GM18498 (cell line): ENCODE measurements around the gene KIT.

Source experiments
- ATAC-seq: cut with Tn5 transposase; IDR thresholded peaks from one replicate; pipeline ENCODE4 v1.9.1; 2021; ENCODE audit warnings: mild to moderate bottlenecking, moderate library complexity; ENCODE audit not compliant: unreplicated experiment

Gene KIT

DNA sequence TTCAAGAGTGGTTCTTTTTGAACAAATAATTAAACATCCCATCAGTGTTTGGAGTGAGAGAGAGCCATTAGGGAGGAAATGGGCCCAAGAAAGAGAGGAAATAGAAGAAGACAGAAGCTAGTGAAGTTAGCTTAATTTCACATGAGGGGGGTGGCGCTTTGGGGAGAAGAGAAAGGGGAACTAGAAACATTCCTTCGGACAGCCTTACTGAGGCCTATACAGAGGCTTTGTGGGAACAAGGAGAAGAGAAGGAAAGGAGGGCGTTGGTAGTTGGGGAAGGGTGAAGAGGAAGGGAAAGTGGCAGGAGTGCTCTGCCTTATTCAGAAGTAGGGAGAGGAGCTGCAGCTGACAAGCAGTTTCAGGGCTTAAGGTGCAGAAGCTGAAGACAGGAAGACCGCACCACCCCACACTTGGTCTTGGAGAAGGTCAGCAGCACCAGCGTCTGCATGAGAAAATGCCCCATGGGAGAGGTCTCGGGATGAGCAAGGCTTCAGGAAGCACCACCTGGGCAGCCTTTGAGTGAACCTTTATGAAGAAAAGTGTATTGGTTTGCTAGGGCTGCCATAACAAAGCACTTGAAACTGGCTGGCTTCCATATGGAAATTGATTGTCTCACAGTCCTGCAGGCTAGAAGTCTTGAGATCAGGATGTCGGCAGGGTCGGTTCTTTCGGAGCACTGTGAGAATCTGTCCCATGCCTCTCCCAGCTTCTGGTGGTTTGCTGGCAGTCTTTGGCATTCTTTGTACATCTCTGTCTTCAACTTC, 85.1 kb downstream of the KIT start:
- ATAC-seq, result no peak

DNA sequence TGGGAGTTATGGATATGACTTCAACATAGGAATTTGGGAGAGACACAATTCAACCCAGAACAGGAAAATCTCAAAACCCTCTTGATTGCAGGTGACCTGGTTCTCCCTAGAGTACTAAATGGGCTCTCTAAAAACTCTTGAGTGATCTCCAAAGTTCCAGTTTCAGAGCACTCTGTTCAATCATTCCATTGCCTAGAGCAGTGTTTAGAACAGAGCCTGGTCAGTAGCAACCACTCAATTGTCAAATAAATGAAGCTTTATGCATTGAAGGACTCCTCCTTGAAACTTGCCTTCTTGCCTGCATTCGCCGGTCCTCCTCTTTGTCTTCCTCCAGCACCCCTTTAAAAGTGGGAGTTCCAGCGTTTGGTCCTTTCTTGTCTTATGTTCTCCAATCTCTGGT, 85.8 kb downstream of the KIT start:
- ATAC-seq, result no peak

DNA sequence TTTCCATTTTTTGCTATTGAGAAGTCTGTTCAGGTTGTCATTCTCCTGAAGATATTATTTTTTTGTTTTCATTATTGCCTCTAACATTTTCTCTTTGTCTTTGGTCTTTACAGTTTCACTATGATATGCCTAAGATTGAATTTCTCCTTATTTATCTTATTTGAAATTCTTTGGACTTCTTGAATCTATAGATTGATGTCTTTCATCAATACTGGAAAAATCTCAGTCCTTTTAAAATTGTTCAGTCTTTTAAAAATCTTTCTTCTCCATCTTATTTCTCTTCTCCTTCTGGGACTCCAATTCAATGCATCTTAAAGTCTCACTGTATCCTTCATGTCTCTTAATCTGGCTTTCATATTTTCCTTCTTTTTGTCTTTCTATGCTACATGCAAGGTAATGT, 86.7 kb downstream of the KIT start:
- ATAC-seq, result no peak

DNA sequence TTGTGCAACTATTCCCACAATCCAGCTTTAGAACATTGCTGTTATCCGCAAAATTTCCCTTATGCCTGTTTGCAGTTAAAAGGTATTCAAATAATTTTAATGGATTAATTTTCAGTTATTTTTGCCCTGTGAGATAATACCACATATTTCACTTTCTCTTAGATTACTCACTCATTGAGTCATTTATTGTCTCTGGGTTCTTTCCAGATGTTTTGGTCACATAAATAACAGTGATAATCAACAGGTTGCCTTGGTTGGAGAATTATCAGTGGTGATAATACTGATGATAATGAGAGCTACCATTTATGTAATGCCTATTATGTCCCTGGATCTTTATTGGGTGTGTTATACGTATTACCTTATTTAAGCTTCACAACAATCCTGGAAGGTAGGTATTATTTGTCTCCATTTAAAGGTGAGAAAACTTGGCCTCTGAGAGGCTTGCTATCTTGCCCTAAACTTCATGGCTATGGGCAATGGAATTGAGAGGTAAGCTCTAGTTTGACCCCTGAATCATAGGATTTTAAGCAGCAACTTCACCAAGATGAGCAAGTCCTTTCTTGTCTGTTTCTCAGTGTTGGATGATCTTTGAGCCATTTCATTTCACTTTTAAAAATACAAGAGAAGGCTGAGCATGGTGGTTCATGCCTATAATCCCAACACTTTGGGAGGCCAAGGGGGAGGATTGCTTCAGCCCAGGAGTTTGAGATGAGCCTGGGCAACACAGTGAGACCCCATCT, 87.4 kb downstream of the KIT start:
- no peak for ATAC-seq

DNA sequence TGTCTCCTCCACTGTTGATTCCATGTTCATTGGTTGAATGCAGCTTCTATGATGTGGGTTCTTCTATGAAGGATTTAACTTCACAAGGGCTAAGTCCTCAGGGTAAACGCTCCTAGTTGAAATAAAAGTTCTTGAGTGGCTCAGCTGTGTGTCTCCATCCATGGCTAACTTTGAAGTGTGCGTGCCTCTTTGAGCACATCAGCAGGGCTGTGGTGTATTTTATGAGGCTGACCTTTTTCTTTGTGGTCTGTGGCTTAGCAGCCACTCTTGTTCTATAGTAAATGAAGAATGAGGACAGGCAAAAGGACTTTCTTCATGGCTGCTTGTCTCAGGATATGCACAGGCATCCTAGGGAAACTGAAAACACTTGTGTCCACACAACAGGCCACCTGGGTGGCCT, 88.5 kb downstream of the KIT start:
- peak; percentile 75 for ATAC-seq

DNA sequence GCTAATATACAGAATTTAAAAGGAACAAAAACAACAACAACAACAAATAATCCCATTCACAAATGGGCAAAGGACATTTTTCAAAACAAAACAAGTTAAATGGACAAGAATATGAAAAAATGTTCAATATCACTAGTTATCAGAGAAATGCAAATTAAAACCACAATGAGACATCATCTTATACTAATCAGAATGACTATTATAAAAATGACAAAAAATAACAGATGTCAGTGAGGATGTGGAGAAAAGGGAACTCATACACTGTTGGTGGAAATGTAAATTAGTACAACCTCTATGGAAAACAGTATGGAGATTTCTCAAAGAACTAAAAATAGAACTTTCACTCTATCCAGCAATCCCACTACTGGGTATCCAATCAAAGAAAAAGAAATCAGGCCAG, 92.6 kb downstream of the KIT start:
- ATAC-seq, result no peak

DNA sequence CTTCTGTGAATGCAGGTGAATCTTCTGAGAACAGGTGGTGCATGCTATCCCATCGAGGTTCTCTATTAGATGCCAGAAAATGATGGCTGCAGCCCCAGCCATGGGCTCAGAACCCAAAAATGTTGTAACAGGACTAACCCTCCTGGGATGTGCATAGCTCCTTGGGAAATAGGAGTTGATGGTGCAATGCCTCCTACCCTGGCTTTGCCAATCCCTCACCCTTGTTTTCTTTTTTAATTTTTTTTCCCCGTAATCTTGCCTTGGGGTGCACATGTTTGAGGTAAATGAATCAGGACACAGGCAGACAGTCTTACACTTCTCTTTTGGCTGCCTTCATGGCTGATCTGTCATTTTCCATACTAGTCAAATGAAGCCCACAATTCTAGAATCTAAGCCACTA, 96.6 kb downstream of the KIT start:
- no peak for ATAC-seq

DNA sequence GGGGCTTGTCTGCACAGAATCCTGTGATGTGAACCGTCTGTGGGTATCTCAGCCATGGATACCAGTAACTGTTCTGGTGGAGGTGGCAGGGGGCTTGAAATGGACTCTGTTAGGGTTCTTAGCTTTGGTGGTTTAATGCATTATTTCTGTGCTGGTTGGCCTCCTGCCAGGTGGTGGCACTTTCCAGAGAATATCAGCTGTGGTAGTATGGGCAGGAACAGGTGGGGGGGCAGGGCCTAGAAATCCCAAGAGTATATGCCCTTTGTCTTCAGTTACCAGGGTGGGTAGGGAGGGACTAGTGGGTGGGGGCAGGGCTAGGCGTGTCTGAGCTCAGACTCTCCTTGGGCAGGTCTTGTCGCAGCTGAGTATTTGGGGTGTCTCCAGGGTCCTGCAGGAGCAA, 106.7 kb downstream of the KIT start:
- ATAC-seq, result no peak

DNA sequence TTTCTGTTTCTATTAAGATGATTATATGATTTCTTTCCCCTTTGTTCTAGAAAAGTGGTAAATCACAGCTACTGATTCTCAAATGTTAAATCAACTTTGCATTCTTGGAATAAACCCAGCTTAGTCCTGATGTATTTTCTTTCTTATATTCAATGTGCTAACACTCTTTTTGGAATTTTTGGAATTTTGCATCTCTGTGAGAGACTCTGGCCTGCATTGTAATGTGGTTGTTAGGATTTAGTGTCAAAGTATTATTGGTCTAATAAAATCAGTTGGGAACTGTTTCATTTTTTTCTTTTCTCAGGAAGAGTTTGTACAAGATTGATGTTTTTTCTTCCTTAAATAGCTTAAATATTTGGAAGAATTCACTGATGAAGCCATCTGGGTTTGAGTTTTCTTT, 109.6 kb downstream of the KIT start:
- ATAC-seq, result no peak

DNA sequence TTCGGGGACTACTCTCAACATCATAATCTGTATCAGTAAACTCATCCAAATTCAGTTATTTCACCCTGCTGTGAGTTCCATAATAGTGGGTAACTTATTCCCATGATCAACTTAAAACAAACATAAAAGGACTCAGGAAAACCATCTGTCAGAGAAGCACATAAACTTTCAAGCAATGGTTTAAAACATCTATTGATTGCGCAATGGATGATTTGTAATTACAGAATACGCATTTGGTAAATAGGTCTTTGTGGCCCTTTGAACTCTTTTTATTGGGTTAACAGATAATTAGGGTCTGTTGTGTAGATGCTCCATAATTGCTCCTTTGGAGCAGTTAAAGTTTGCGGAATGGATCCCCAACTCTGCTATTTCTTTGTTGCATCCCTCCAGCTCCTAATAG, 115.3 kb downstream of the KIT start:
- no peak for ATAC-seq

DNA sequence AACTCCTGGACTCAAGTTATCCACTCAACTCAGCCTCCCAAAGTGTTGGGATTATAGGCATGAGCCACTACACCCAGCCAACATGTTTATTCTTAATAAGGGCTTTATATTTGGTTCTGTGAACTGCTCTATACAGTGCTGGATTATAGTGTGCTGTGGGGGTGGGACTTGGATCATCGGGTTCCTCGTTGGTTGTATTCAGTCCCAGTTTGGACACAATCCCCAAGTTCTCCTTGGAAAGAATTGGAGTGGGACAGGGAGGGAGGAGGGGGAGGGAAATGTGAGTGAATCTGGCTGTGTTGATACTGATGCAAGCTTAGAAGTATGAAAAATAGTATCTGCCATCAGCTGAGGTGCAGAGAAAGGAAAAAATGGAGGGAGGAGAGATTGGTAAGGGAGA, 121.3 kb downstream of the KIT start:
- ATAC-seq, result no peak

DNA sequence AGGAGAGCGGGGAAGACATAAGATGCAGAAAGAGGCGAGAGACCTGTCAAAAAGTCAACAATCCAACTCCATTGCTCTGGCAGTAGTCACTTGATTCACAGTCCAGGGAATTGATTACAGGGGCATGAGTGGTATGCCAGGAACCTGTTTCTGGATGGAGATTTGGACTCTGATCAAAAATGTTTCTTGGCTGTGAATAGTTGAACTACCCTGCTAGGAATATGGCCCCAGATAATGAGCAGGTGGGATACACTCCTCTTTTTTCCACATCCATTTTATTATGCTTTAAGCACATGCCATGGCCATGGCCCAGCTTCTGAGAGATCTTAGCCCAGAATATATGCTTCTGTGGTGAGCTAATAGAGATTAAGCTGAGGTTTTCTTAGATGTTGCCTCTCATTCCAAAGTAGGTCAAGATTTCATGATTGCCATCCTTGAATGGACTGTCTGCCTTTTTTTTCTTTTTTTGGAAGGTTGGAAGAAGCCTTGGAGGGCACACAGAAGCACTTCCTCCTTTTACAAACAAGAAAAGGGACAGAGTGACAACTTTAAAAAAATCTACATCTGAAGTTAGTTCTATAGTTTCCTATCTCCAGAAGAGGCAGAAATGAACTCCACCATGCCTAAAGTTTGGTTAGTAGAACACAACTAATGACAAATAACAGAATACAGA, 121.9 kb downstream of the KIT start:
- no peak for ATAC-seq

DNA sequence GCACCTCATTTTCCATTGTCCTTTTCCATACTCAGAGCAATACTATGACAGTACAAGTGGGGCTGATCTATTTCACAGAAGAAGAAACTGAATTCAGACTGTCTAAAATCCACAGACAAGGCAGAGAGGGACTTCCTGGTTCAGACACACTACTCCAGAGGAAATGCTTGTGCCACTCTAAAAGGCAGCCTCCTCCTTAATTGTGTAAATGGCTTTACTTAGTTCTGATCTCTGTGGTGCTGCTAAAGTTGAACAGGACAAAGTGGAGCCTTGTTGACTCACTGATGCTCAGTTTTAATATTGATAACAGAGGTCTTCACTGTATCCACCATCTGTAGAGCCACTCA, 122.4 kb downstream of the KIT start:
- ATAC-seq, result no peak

DNA sequence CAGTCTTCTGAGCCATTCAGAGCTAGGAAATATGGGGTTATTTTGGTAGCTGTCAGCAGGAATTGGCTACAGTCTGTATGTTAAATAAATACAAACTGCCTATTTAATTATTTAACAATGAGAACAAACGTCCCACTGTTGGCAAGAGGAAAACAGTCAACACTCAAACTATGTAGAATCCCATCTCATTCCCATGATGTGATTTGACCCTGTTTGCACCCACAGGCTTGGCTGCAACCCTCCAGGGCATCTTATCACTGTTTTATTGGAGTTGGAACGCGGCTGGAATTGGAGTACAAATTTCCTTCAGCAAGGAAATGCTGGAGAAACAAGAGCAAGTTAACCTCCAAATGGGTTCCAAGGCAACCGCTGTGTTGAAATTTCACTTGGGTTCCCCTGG, 124.0 kb downstream of the KIT start:
- no peak for ATAC-seq

DNA sequence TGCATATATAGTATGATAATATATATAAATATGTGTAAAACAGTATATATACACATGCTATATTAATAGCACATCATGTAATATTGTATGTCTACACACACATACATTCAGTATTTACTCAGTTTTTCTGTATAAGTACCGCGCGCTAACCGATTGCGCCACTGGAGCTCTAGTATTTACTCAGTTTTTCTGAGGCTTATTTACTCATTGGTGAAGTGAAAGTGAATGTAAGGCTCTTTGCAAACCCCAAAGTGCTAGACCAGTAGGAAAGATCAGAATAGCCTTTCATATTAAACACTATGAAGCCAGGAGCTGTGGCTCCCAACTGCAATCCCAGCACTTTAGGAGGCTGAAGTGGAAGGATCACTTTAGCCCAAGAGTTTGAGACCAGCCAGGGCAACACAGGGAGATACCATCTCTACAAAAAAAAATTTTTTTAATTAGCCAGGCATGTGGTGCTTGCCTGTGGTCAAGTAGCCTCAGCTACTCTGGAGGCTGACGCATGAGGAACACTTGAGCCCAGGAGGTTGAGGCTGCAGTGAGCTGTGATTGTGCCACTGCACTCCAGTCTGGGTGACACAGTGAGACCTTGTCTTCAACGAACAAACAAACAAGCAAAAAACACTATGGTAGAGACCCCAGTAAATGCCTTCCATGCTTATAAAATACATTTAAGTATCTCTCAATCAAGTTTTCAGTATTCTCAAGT, 125.8 kb downstream of the KIT start:
- ATAC-seq, result no peak

DNA sequence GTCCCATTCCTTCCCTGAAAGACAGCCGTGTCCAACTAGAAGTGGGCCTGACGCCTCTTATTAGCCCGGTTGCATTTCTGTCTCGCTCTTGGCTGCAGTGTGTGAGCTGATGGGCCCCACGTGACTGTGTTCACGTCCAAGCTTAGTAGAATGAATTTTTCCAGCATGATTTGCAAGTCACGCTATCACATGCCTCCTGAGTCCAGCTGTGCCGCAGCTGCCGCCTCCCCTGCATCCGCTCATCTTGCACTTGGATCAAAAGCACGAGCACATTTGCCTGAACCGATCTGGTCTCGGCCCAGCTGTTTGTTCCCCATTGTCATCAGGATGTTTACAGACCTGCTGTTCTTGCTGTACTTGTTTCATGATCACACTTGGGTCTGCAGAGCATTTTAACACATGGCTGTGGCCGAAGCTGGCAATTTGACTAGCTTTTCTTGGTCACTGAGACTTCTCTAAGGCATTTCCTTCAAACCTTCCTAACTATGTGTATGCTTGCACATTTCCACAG, 126.5 kb downstream of the KIT start:
- no peak for ATAC-seq
